ENCODE results near the gene CARS1. TPM values are rescaled to one million over a fixed set of nuclear protein-coding genes. Genes with fewer than 3 reads are reported as not detected.

CARS1 gene
- polyA plus RNA-seq, 3 donors: 30.9 to 46.8 (median 35.7) TPM

GRCh38 chr11:2968341-2968900 lies 88.8 kb downstream of the CARS1 start:
- Mint-ChIP-seq H3K27ac (no peak overlapping the region), H3K4me1 (peaks cover 4% of the 10 kb centered on the region), H3K36me3 (peaks cover 90 to 98% of the 10 kb centered on the region in 2 donors), H3K9me3 (no peaks in the 10 kb centered on the region), H3K27me3 (ENCODE audit: low read depth in 3 of 3) (no peaks in the 10 kb centered on the region), H3K4me3 (no peak overlapping the region)
- H4K20me1 ChIP-seq (ENCODE audit: insufficient read depth, low read length): peaks cover 42% of the 10 kb centered on the region
- H3K9me3 ChIP-seq (replicated peaks in 1 of 2; ENCODE audit: control insufficient read depth in 1 of 2, insufficient read depth in 1 of 2, low read length in 2 of 2): no peaks in the 10 kb centered on the region
- H3K4me2 ChIP-seq (replicated peaks; ENCODE audit: extremely low read depth, low read length, poor library complexity, severe bottlenecking): no peak overlapping the region
- H3K27ac ChIP-seq (ENCODE audit: low read depth in 1 of 2, low read length in 2 of 2): peak overlapping the region in 1 of 2 donors; percentile 3
- TF ChIP-seq CTCF (IDR thresholded peaks at IDR 0.05): no peak
- H3K36me3 ChIP-seq (replicated peaks in 1 of 2; ENCODE audit: control insufficient read depth in 1 of 2, insufficient read depth in 2 of 2, low read length in 2 of 2): peaks cover 97 to 98% of the 10 kb centered on the region in 2 donors
- no peaks in the 10 kb centered on the region for H3K27me3 ChIP-seq (ENCODE audit: control insufficient read depth in 2 of 2, insufficient read depth in 2 of 2, low read length in 2 of 2)
- H3K79me2 ChIP-seq (ENCODE audit: insufficient read depth, low read length): peaks cover 53% of the 10 kb centered on the region
- no peak overlapping the region for H3K4me3 ChIP-seq (replicated peaks in 1 of 3; ENCODE audit: low read depth in 2 of 3, low read length in 3 of 3)
- no peak overlapping the region for H2AFZ ChIP-seq (ENCODE audit: insufficient read depth, low read depth, low read length, poor library complexity, severe bottlenecking)
- no peak for DNase-seq
- H3K4me1 ChIP-seq (ENCODE audit: control insufficient read depth in 1 of 2, insufficient read depth in 2 of 2, low read length in 2 of 2): peaks cover under 1 to 5% of the 10 kb centered on the region in 2 donors
- intact Hi-C loops (cut with micrococcal nuclease): loop anchor here in 1 of 2 donors (10.0 kb wide), 1 partner anchor 434 kb away; no protein-coding TSS in a partner anchor
- 100% methylated on average over 2 of the region's 6 CpGs for WGBS (ENCODE audit: insufficient coverage)
- H3K9ac ChIP-seq (ENCODE audit: insufficient read depth, low read length, poor library complexity, severe bottlenecking): no peak overlapping the region

GRCh38 chr11:2964782-2965181 lies 92.4 kb downstream of the CARS1 start:
- no peaks in the 10 kb centered on the region for H3K9me3 Mint-ChIP-seq
- peaks cover 25% of the 10 kb centered on the region for H3K4me1 Mint-ChIP-seq
- peak overlapping the region in 1 of 7 donors; percentile 1 for H3K27ac Mint-ChIP-seq
- peaks cover 0 to 1% (median 0%) of the 10 kb centered on the region in 3 donors for H3K27me3 Mint-ChIP-seq (ENCODE audit: low read depth in 3 of 3)
- no peak overlapping the region for H3K4me3 Mint-ChIP-seq
- Histone ChIP-seq H4K20me1 (ENCODE audit: insufficient read depth, low read length) (peaks cover 55% of the 10 kb centered on the region), H3K27ac (ENCODE audit: low read depth in 1 of 2, low read length in 2 of 2) (peak overlapping the region in 1 of 2 donors; percentile 10), H3K9ac (ENCODE audit: insufficient read depth, low read length, poor library complexity, severe bottlenecking) (no peak overlapping the region), H3K27me3 (ENCODE audit: control insufficient read depth in 2 of 2, insufficient read depth in 2 of 2, low read length in 2 of 2) (no peaks in the 10 kb centered on the region), H3K4me1 (ENCODE audit: control insufficient read depth in 1 of 2, insufficient read depth in 2 of 2, low read length in 2 of 2) (peaks cover 19 to 29% of the 10 kb centered on the region in 2 donors), H3K9me3 (replicated peaks in 1 of 2; ENCODE audit: control insufficient read depth in 1 of 2, insufficient read depth in 1 of 2, low read length in 2 of 2) (no peaks in the 10 kb centered on the region), H2AFZ (ENCODE audit: insufficient read depth, low read depth, low read length, poor library complexity, severe bottlenecking) (no peak overlapping the region), H3K4me2 (replicated peaks; ENCODE audit: extremely low read depth, low read length, poor library complexity, severe bottlenecking) (no peak overlapping the region), H3K36me3 (replicated peaks in 1 of 2; ENCODE audit: control insufficient read depth in 1 of 2, insufficient read depth in 2 of 2, low read length in 2 of 2) (peaks cover 76 to 89% of the 10 kb centered on the region in 2 donors), H3K4me3 (replicated peaks in 1 of 3; ENCODE audit: low read depth in 2 of 3, low read length in 3 of 3) (no peak overlapping the region), H3K79me2 (ENCODE audit: insufficient read depth, low read length) (peaks cover 58% of the 10 kb centered on the region)
- WGBS (ENCODE audit: insufficient coverage): 80% methylated on average over 1 of the region's 4 CpGs
- H3K36me3 Mint-ChIP-seq: peaks cover 87 to 93% of the 10 kb centered on the region in 2 donors
- DNase-seq: no peak
- intact Hi-C loops (cut with micrococcal nuclease): loop anchor here in 1 of 2 donors (10.0 kb wide), 1 partner anchor 430 kb away; no protein-coding TSS in a partner anchor
- TF ChIP-seq CTCF (IDR thresholded peaks at IDR 0.05): no peak

All from CD14-positive monocyte (primary cell).